ENCODE results near the gene ABHD2. TPM values are rescaled to one million over a fixed set of nuclear protein-coding genes. Genes with fewer than 3 reads are reported as not detected.

ABHD2 gene
- total RNA-seq, 1 experiment from 2014 or later, result 15.6 TPM

DNA sequence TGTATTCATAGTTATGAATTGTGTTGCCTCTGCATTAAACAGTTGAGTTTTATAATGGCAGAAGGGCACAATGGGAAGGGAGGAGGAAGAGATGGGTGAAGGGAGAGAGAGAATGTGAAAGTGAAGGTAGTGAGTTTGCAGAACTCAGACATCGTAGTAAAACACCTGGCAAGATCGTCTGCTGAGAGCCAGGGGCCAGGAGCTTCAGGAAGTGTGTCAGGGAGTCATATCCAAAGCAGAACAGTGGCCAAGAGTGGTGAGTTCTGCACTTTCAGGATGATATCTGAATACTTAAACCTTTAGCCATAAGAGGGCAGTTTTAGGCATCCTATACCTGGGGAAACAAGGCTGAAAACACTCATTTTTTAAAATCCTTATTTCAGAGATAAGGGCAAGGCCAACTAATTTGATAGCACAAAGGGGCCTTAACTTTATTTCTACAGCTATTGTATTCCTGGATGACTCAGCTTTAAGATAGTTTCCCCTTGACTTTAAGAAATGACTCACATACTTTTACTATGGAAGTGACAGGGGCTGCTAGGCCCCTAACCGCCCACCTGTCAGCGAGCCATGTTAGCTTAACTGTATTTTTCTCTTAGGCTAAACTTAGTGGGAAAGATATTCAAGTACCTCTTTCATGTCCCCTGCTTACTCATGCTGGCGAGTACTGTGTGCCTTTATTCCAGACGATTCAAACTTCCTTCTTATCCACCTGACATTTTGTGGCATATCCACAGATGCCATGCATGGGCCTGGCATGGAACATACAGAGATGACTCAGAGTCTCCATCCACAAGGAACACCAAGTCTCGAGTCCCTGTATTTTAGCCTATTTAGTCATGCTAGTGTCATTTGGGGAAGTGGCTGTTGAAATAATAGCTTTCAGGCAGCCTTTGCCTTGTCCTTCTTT is 79.3 kb downstream of the ABHD2 start:
- H3K18ac ChIP-seq (ENCODE audit: insufficient read length, low read depth, low read length), result no peak overlapping the region
- H3K23ac ChIP-seq (ENCODE audit: insufficient read length, low read depth, low read length), result no peak overlapping the region
- no peak overlapping the region for H2BK5ac ChIP-seq (ENCODE audit: insufficient read length, low read length)
- H3K4me1 ChIP-seq (ENCODE audit: insufficient read depth, low read length), result 0 out of 2 replicates have a peak, but pooled peaks cover 6% of the 10 kb centered on the region
- no peak overlapping the region for H3K4ac ChIP-seq (ENCODE audit: low read depth, low read length)
- H2BK120ac ChIP-seq (ENCODE audit: low read depth, low read length, poor library complexity, severe bottlenecking), result no peak overlapping the region
- H3K23me2 ChIP-seq (ENCODE audit: insufficient read length, low read depth, low read length, poor library complexity, severe bottlenecking), result no peaks in the 10 kb centered on the region
- no peaks in the 10 kb centered on the region for H3K9me3 ChIP-seq (ENCODE audit: control insufficient read depth, low read depth, low read length)
- H3K79me2 ChIP-seq (ENCODE audit: insufficient read depth, low read length), result no peaks in the 10 kb centered on the region
- H4K8ac ChIP-seq (replicated peaks; ENCODE audit: insufficient read length, low read depth, low read length), result no peak overlapping the region
- peaks cover 17 to 22% of the 10 kb centered on the region in 2 experiments for H3K4me1 Mint-ChIP-seq
- peak overlapping the region in 2 of 3 experiments; percentile 7 to 22; a peak in 4 of 7 replicates for H3K27ac Mint-ChIP-seq
- no peak overlapping the region for H3K27ac ChIP-seq (ENCODE audit: insufficient read length, low read depth, low read length)
- H2BK20ac ChIP-seq (ENCODE audit: low read depth, low read length, poor library complexity, severe bottlenecking), result no peak overlapping the region
- no peak overlapping the region for H2AFZ ChIP-seq (ENCODE audit: low read length)
- WGBS (ENCODE audit: extremely low coverage, insufficient read length, low lambda C conversion rate), result no CpG with 5 or more reads among the region's 7 CpGs
- TF ChIP-seq, protein P1, sequence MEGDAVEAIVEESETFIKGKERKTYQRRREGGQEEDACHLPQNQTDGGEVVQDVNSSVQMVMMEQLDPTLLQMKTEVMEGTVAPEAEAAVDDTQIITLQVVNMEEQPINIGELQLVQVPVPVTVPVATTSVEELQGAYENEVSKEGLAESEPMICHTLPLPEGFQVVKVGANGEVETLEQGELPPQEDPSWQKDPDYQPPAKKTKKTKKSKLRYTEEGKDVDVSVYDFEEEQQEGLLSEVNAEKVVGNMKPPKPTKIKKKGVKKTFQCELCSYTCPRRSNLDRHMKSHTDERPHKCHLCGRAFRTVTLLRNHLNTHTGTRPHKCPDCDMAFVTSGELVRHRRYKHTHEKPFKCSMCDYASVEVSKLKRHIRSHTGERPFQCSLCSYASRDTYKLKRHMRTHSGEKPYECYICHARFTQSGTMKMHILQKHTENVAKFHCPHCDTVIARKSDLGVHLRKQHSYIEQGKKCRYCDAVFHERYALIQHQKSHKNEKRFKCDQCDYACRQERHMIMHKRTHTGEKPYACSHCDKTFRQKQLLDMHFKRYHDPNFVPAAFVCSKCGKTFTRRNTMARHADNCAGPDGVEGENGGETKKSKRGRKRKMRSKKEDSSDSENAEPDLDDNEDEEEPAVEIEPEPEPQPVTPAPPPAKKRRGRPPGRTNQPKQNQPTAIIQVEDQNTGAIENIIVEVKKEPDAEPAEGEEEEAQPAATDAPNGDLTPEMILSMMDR (conservative IDR thresholded peaks at IDR 0.05), result no peak
- H3K9me3 Mint-ChIP-seq, result no peaks in the 10 kb centered on the region
- no peak overlapping the region for H2AK5ac ChIP-seq (ENCODE audit: insufficient read length, low read length)
- H3K9ac ChIP-seq (ENCODE audit: extremely low read depth, insufficient read length, low read length), result no peak overlapping the region
- H4K91ac ChIP-seq (ENCODE audit: insufficient read length, low read depth, low read length), result no peak overlapping the region
- DNase-seq, result no peak
- no peak overlapping the region for H4K5ac ChIP-seq (ENCODE audit: insufficient read length, low read depth, low read length)
- H3K4me2 ChIP-seq (ENCODE audit: insufficient read depth, insufficient read length, low read length), result no peak overlapping the region
- no peaks in the 10 kb centered on the region for H3K79me1 ChIP-seq (ENCODE audit: insufficient read depth, low read depth, low read length, poor library complexity, severe bottlenecking)
- no peak overlapping the region for H2BK12ac ChIP-seq (ENCODE audit: insufficient read length, low read depth, low read length)
- no peak overlapping the region; a peak in 1 of 5 replicates for H3K4me3 Mint-ChIP-seq
- H3K27me3 Mint-ChIP-seq (ENCODE audit: low read depth), result no peaks in the 10 kb centered on the region
- H2BK15ac ChIP-seq (ENCODE audit: low read depth, low read length), result no peak overlapping the region
- H3K56ac ChIP-seq (ENCODE audit: insufficient read length, low read depth, low read length), result no peak overlapping the region
- no peak overlapping the region; the same call in 1 of the 2 replicates for H3K14ac ChIP-seq (ENCODE audit: insufficient read depth, low read length)
- H3K27me3 ChIP-seq (ENCODE audit: insufficient read depth, low read length), result no peaks in the 10 kb centered on the region
- H3K36me3 Mint-ChIP-seq (ENCODE audit: insufficient read depth in 1 of 3, low read depth in 3 of 3), result no peaks in the 10 kb centered on the region; a peak in 1 of 7 replicates
- H4K20me1 ChIP-seq (ENCODE audit: control insufficient read depth, insufficient read depth, insufficient read length), result no peaks in the 10 kb centered on the region
- H3T11ph ChIP-seq (ENCODE audit: low read length), result no peak overlapping the region
